Gastroesophageal sphincter (tissue), 4 donors: ENCODE results near the gene DYRK1A. TPM values are rescaled to one million over a fixed set of nuclear protein-coding genes. Genes with fewer than 3 reads are reported as not detected.

Source experiments
- ATAC-seq: fragments of 150-250 bp; one replicate; pipeline ENCODE4 v1.9.1; 2016; ENCODE audit warnings: mild to moderate bottlenecking, moderate library complexity
- H3K27ac ChIP-seq, 4 donors: fragments of 200-600 bp; sonication (generic) in 3 of 4; 1 replicate in 3 of 4; 2 replicates in 1 of 4; pipeline ENCODE4 v1.5.1; 2016 to 2019
- H3K27me3 ChIP-seq: fragments of 200-600 bp; sonication (generic); one replicate; pipeline ENCODE4 v1.5.1; 2019
- H3K36me3 ChIP-seq, 2 donors: fragments of 200-600 bp; sonication (generic); one replicate each; pipeline ENCODE4 v1.5.1; 2019; ENCODE audit warnings: control low read depth in 1 of 2
- H3K4me1 ChIP-seq, 3 donors: fragments of 200-600 bp; sonication (generic); 1 replicate in 2 of 3; 2 replicates in 1 of 3; pipeline ENCODE4 v1.5.1; 2016 to 2019; ENCODE audit warnings: control low read depth in 2 of 3
- H3K4me3 ChIP-seq, 2 donors: fragments of 200-600 bp; sonication (generic); one replicate each; pipeline ENCODE4 v1.5.1; 2019; ENCODE audit warnings: mild to moderate bottlenecking in 1 of 2, moderate library complexity in 1 of 2
- H3K9me3 ChIP-seq, 3 donors: fragments of 200-600 bp; sonication (generic); one replicate each; pipeline ENCODE4 v1.5.1; 2017 to 2019; ENCODE audit warnings: control low read depth in 2 of 3
- CTCF ChIP-seq, 4 experiments: fragments of 200-600 bp in 2 of 4; fragments of 450-650 bp in 2 of 4; sonication (generic) in 1 of 4; IDR thresholded peaks; one replicate each; pipeline ENCODE4 v1.5.1; 2017 to 2019; ENCODE audit warnings: antibody characterized with exemption in 4 of 4, mild to moderate bottlenecking in 2 of 4, moderate library complexity in 2 of 4
- EP300 ChIP-seq: sonication (generic); formaldehyde crosslinking; IDR thresholded peaks from one replicate; pipeline ENCODE4 v1.6.1; 2017; ENCODE audit warnings: antibody characterized with exemption, mild to moderate bottlenecking
- POLR2A ChIP-seq, 2 donors: fragments of 450-650 bp; IDR thresholded peaks; one replicate each; pipeline ENCODE4 v1.6.1; 2017; ENCODE audit warnings: antibody characterized with exemption in 2 of 2, mild to moderate bottlenecking in 2 of 2, moderate library complexity in 1 of 2
- POLR2AphosphoS5 ChIP-seq: sonication (generic); formaldehyde crosslinking; IDR thresholded peaks from one replicate; pipeline ENCODE4 v1.6.1; 2017; ENCODE audit warnings: antibody characterized with exemption
- WGBS, 2 donors: methylation state at CpG; one replicate each; pipeline ENCODE4 v1.1.5; 2018; ENCODE audit warnings: low coverage in 1 of 2; 5-methylcytosine and 5-hydroxymethylcytosine counted together
- total RNA-seq, 4 donors: library from RNA; depleted of rRNA; stranded (reverse); fragments of >200 nt; gene quantifications; one replicate each; pipeline ENCODE4 v1.1.0, GENCODE V29; 2016

DYRK1A gene
- total RNA-seq, 4 donors from 2014 or later, result 85.1 to 102 (median 94.0) TPM

- 89 to 92% methylated on average over 1 to 2 of the region's 2 CpGs for WGBS, 2 donors
- H3K9me3 ChIP-seq, result no peaks in the 10 kb centered on the region
- H3K27me3 ChIP-seq, result no peaks in the 10 kb centered on the region
- ATAC-seq, result no peak
- TF ChIP-seq POLR2A (IDR thresholded peaks at IDR 0.05) (no peak), EP300 (no peak)
- no peaks in the 10 kb centered on the region for H3K36me3 ChIP-seq
- no peak overlapping the region for H3K4me3 ChIP-seq
- H3K27ac ChIP-seq, result no peak overlapping the region
- peaks cover 2 to 99% (median 10%) of the 10 kb centered on the region in 3 donors for H3K4me1 ChIP-seq
Measured at GRCh38 chr21:37393030-37393429, 26.5 kb downstream of the DYRK1A start.

- Histone ChIP-seq H3K27ac (no peak overlapping the region), H3K36me3 (no peaks in the 10 kb centered on the region), H3K4me1 (peaks cover 2 to 99% (median 10%) of the 10 kb centered on the region in 3 donors), H3K4me3 (no peak overlapping the region), H3K9me3 (no peaks in the 10 kb centered on the region), H3K27me3 (no peaks in the 10 kb centered on the region)
- no peak for ATAC-seq
- TF ChIP-seq CTCF (IDR thresholded peaks at IDR 0.05), result no peak
- TF ChIP-seq EP300, result no peak
- no peak for TF ChIP-seq POLR2A (IDR thresholded peaks at IDR 0.05)
- 80 to 94% methylated on average over 2 of the region's 3 CpGs for WGBS, 2 donors
Measured at GRCh38 chr21:37393786-37394185, 27.2 kb downstream of the DYRK1A start.

- Histone ChIP-seq H3K27me3 (no peaks in the 10 kb centered on the region), H3K27ac (no peak overlapping the region), H3K4me3 (no peak overlapping the region), H3K9me3 (peaks cover 0 to 2% (median 0%) of the 10 kb centered on the region in 3 donors), H3K36me3 (no peaks in the 10 kb centered on the region), H3K4me1 (peaks cover 0 to 99% (median 17%) of the 10 kb centered on the region in 3 donors)
- ATAC-seq, result no peak
- WGBS, 2 donors, result 78 to 88% methylated on average over 2 of the region's 2 CpGs
- TF ChIP-seq POLR2AphosphoS5, result no peak
- no peak for TF ChIP-seq POLR2A (IDR thresholded peaks at IDR 0.05)
- no peak for TF ChIP-seq CTCF (IDR thresholded peaks at IDR 0.05)
- TF ChIP-seq EP300, result no peak
Measured at GRCh38 chr21:37395961-37396360, 29.4 kb downstream of the DYRK1A start.

GRCh38 chr21:37396855-37397254, 30.3 kb downstream of the DYRK1A start:
- no peak overlapping the region for H3K27ac ChIP-seq
- no peak for ATAC-seq
- TF ChIP-seq POLR2A (IDR thresholded peaks at IDR 0.05) (no peak), EP300 (no peak), CTCF (IDR thresholded peaks at IDR 0.05) (no peak), POLR2AphosphoS5 (no peak)
- H3K4me1 ChIP-seq, result peaks cover 0 to 90% (median 17%) of the 10 kb centered on the region in 3 donors
- H3K27me3 ChIP-seq, result no peaks in the 10 kb centered on the region
- WGBS, 2 donors, result 72 to 90% methylated on average over 6 of the region's 6 CpGs
- peaks cover 0 to 3% (median 0%) of the 10 kb centered on the region in 3 donors for H3K9me3 ChIP-seq
- H3K36me3 ChIP-seq, result no peaks in the 10 kb centered on the region
- H3K4me3 ChIP-seq, result no peak overlapping the region

- 56 to 64% methylated on average over 5 of the region's 5 CpGs for WGBS, 2 donors
Measured at GRCh38 chr21:37398697-37399096, 32.1 kb downstream of the DYRK1A start.

More at GRCh38 chr21:37398697-37399096, 32.1 kb downstream of the DYRK1A start:
- TF ChIP-seq EP300 (no peak), POLR2AphosphoS5 (no peak), POLR2A (IDR thresholded peaks at IDR 0.05) (no peak), CTCF (IDR thresholded peaks at IDR 0.05) (no peak)
- ATAC-seq, result no peak
- no peak overlapping the region for H3K4me3 ChIP-seq
- peaks cover 0 to 73% (median 17%) of the 10 kb centered on the region in 3 donors for H3K4me1 ChIP-seq
- no peak overlapping the region for H3K27ac ChIP-seq
- no peaks in the 10 kb centered on the region for H3K27me3 ChIP-seq
- no peaks in the 10 kb centered on the region for H3K36me3 ChIP-seq
- peaks cover 0 to 11% (median 0%) of the 10 kb centered on the region in 3 donors for H3K9me3 ChIP-seq
